Brain pericyte (primary cell): ENCODE data around the gene RPP25L.

Experiments used
- DNase-seq: peaks from one replicate; pipeline ENCODE4 v3.0.0-alpha.2; 2012; ENCODE audit warnings: low read depth, low spot score

RPP25L gene

DNA sequence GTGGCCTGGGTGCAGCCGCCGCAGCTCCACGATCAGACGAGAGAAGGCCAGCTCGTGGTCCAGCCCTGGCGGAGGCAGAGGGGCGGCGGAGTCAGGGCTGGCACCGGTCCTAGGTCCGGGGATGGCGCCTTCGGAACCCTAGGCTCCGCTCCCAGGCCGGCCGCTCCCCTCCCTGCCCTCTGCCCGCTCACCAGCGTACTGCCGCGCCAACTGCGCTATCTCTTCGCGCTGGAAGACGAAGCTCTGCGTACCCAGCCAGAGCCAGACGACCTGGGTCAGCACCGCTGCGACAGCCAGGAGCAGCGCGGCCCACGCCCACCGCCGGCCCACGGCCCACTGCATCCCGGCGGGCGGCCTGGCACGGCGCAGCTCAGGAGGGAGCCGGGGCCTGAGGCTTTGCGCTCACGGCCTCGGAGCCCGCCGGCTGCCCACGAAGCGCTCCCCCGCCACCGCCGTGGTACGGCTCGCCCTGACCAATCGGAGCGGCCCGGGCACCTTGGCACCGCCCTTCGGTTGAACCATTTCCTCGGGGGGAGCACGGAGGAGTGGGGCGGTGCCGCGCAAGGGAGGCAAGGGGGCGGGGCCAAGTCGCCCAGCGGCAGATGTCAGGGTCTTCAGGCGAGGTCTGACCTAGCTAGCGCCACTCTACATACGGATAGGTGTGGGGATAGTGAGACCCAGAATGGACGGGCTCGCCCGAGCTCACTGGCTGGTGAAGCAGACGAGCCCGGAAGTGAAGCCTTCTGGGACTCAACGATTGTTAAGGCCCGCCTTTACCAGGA is 25.6 kb upstream of the RPP25L start, which contains the start of gene SIGMAR1:
Gene SIGMAR1 (minus strand): TSS at position 432 of the 782 bp plus-strand sequence. CDS start 90 bp downstream, at position 342.
- peak; percentile 79 for DNase-seq

DNA sequence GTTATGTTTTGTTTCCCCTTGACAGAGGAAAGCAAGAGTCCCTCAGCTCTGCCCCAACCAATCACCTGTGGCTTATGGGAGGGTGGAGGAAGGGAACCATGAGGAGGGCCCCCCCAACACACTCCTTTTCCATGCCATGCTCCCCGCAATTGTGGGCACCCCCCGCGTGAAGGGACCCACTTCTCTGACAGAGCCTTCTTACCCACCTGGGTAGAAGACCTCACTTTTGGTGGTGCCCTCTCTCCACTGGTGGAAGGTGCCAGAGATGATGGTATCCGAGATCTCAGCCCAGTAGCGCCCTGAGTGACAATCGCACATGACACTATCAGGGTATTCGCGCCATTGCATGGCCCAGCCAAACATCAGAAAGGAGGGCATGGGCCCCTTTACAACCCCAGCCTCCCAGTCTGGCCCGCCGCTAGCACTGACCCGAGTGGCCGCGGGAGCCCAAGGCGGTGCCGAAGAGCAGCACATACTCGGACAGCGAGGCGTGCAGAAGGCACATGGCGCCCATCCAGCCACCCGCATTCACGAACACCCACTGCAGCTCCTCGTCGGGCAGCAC is 25.0 kb upstream of the RPP25L start:
- DNase-seq = no peak

DNA sequence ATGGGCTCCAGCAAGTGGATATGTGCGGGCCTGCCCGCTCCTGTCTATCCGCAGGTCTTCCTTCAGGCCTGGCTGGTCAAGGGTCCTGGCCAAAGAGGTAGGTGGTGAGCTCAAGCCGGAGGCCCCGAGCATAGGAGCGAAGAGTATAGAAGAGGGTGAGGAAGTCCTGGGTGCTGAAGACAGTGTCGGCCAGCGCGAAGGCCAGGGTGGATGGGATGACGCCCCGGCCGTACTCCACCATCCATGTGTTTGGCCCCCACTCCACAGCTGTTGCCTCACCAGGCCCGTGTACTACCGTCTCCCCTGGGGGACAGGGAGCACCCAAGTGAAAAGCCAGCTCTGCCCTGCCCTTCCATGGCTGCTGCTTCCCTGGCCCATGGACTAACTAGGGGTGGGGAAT is 23.7 kb upstream of the RPP25L start:
- DNase-seq = no peak

DNA sequence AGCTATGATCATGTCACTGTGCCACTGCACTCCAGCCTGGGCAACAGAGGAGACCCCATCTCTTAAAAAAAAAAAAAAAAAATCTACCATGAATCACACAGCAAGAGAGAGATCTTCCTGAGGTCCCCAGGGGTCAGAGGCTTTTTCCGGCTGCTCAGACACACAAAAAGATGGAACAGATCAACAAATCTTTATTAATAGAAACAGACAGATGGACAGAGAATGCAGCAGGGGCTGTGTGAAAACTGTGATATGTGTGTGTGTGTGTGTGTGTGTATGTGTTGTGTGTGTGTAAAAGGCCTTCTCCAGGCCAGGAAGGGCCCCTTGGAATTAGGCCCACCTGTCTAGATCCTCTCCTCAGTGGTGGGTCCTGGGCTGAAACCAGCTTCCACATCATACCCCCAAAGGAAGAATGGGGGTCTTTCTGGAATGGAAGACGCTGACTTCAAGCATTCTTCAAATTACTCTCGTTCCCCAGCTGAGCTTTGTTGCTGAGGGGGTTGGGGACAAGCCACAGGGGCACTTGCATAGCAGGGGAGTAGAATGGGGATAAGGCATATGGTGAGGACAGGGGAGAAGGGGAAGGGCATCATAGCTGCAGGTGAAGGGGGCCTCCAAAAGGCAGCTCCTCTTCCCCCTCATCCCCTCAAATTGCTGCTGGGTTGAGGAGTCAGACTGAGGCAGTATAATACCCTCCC is 22.8 kb upstream of the RPP25L start:
- no peak for DNase-seq

DNA sequence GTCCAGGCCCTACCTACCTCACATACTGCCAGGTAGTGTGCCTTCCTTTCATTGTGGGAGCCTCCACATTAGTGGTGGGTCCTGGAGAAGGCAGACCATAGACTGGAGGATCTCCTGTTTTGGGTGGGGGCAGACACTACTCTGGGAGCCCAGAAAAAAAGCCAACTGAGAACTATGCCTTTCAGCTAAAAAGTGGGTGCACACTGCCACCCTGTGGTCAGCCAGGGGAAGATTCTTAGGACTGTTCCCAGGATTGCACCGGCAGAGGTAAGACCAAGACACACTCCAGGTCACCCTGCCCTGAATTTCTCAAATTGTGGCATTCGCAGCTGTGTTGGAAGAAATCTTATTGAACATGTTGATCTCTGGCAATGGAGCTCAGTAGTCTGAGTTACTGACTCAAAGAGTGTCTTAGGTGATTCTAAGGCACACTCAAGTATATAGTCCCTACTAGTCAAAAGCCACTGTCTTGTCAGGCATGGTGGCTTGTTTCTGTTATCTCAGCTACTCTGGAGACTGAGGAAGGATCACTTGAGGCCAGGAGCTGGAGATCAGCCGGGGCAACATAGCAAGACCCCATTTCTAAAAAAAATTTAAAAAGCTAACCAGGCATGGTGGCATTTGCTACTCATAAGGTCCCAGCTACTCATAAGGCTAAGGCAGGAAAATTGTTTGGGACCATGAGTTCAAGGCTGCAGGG is 22.1 kb upstream of the RPP25L start:
- no peak for DNase-seq

DNA sequence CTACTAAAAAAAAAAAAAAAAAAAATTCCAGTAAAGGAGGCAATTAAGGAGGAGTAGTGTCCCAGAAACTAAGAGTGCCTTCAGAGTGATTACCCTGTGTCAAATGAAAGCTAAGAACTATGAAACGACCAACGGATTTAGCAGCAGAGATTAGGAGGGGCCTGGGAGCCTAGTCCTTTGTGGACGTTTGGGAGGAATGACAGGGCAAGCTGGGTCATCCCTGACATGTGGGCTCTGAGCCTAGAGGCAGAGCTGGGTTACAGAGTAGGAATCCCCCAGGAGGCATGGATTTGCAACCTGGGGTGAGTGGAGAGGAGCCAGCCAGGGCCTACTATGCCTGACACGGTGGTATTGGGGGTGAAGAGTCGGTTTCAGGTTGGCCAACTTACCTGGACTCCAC is 21.3 kb upstream of the RPP25L start:
- no peak for DNase-seq

DNA sequence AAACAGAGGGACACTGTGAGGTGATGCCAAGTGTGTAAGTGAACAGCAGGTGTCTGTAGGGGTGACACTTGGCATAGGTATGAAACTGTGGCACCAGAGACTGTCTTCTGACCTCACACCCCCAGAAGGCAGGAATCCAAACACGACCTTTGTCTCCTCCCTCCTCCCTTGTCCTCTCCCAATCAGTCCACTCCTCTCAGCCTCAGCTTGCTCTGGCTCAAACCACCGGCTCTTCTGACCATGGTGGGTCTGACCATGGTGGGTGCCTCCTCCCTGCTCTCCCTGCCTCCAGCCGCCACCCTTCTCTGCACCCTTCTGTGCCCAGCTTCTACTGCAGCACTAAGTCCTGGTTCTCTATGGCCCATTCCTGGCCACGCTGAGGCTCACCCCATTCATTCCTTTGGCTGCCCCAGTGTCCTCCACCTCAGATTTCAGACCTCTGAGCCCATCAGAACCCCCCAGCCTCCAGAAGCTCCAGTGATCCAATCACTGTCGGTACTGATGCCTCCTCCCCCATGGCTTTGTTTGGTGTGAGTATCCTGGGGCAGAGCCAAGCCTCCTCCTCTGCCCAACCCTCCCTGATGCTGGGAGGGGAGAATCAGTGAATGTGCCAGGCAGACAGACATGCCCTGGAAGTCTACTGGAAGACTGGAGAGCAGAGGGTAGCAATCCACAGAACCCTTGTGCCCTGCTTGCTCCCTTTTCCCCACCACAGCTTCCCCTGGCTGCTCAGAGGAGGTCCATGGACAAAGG is 18.7 kb upstream of the RPP25L start:
- no peak for DNase-seq

DNA sequence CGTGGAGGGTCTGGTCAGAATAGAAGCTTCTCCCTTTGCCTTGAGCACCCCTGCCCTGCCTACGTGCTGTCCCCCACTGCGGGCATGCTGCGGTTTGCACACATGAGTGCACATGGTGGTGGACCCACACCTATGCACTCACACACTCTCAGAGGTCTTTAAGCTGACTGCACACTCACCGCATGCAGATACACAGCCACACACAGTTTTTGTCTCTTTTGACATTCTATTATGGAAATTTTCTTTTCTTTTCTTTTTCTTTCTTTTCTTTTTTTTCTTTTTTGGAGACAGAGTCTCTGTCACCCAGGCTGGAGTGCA is 17.6 kb upstream of the RPP25L start:
- no peak for DNase-seq

DNA sequence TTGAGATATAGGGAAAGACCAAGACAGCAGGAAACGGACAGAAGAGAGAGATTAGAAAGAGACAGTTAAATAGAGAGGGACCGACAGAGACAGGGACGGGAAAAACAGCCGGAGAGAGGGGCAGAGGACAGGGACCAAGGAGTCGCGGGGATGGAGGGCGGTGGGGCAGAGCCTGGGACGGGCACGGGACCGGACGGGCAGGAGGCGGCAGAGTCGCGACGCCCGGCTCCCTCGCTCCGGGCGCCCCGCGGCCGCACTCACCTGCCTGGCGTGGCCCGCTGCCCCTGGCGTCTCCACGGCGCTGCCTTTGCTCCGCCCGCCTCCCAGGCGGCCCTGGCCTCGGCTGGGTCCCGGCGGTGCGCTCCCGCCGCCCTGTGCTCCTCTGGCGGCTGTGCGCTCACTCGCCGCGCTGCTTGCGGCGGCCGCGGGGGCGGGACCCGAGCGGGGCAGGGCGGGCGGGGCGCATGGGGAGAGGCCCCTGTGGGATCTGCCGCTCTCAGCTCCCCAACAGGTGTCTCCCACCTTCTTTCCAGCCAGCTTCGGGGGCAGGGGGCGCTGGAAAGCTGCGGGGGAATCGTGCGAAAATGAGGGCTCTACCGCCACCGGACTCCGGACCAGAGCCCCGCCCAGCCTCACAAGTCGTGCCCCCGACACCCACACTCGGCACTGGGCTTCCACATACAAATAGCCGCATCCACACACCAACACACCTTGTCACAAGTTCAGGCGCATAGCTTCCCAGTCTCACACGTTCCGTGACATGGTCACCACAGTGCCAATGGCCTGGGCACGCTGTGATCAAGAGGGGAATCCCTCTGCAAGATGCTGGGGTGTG is 17.0 kb upstream of the RPP25L start, which contains the start of gene ARID3C:
Gene ARID3C (minus strand): TSS at position 411 of the 835 bp plus-strand sequence. CDS start 1,052 bp downstream, outside the sequence.
- DNase-seq = no peak

DNA sequence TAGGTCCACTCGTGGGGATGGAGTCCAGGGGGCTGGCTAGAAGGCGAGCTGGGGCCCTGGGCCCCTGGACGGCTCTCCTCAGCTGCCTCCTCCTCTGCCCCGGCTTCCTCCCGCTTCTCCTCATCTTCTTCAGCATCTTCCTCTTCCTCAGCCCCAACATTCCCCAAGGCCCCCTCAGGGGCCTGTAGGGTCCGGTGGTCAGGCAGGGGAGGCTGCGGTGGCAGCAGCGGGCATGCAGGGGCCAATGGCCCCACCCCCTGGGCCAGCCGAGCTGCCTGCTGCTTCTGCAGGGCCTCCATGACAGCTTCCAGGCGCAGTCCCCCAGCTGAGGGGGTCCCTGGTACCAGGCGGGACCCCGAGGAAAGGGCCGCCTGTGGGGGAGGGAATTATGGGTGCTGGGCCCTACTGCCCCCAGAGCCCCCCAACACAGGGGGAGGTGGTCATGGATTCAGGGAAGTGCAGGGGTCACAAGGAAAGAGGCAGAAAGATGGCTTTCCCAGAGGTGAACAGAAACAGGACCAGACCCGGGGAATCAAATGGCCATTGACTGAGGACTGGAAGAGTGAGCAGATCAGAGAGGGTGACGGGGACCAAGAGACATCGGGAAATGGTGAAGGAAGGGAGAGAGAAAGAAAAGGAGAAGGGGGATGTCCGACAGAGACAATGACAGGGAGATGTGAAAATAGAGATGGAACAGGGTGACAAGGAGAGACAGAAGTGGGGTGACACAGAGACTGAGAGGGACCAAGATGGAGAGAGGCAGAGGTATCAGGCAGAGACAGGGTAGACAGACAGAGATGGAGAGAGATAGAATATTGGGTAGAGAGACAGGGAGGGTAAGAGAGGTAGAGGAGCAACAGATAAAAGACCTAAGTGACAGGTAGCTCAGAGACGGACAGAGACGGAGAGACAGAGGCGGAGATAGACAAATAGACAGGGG is 16.1 kb upstream of the RPP25L start:
- DNase-seq = no peak

DNA sequence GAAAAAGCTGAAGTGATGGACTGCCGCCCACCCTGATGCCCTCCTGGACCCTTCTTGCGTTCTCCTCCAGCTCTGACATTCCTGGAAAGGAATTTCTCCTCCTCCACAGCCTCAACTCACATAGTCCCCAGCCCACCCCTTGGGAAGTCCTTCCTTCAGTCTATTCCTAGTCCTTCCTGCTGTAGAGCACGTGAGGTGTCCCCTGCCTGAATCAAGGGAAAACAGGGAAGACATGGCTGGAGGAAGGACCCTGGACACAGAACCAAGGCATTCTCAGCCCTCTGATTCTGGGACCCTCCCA is 13.2 kb upstream of the RPP25L start:
- no peak for DNase-seq

DNA sequence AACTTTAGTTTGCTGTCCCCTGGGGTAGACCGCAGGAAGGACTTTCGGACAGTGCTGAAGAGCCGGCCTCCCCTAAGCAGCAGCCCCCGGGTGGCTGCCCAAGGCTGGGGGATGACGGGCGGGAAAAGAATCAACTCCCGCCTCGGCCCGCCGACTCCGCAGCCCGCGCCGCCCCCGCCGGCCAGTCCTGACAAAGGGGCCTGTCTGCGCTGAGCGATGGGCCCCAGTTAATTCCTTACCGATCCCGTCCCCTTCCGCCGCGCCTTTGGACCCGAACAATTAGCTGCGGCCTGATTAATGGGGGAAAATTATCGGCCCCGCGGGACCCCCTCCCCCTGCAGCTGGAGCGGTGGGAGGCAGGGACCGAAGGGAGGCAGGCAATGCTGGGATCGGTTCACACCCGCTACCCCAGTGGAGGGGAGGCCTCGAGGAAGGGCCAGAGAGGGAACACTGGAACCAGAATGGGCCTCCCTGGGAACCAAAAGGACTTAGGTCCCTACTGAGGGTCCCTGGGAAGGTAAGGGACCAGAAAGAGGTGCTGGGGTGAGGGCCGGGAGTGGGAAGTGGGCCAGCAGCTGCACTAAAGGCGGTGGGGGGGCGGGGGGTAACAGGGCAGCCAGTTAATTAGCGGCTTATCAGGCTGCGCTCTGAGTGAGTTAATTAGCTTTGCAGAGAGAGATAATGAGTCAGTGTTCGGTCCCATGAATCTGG is 12.7 kb upstream of the RPP25L start:
- no peak for DNase-seq

DNA sequence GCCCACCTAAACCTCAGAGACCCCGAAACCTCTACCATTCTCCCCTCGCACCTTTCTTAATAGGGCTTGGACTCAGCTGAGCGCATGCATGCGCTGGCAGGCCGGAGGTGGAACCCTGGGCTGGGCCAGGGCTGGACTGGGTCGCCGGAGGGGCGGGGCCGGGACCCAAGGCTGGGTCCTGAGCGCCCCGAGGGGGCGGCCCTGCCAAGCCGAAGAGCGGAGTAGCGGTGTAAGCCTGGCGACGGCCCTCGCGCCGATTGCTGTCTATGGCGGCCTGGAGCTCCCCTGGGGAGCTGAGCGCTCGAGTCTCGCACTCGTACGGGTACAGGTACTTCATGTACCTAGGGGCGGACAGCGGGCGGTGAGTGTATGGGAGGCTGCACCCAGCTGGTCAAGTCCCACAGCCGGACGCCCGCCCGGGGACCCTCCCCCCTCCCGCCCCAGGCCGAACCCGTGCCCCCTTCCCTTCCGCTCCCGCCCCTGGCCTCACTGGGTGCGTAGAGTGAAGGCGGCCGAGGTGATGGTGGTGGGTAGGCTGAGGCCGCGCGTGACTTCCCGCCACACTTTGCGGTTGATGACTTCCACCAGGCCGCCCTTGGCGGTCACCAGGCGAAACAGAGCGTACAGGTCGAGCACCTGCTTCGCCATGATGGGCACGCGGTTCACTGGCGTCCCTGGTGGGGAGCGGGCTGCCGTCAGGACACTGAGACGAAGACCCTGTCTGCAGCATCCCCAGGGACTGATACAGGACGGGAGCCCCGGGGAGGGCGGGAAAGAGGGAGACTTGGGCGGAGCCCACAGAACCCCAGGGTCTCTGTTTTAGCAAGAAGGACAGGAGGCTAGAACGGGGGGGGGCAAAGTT is 11.7 kb upstream of the RPP25L start:
- DNase-seq = no peak

DNA sequence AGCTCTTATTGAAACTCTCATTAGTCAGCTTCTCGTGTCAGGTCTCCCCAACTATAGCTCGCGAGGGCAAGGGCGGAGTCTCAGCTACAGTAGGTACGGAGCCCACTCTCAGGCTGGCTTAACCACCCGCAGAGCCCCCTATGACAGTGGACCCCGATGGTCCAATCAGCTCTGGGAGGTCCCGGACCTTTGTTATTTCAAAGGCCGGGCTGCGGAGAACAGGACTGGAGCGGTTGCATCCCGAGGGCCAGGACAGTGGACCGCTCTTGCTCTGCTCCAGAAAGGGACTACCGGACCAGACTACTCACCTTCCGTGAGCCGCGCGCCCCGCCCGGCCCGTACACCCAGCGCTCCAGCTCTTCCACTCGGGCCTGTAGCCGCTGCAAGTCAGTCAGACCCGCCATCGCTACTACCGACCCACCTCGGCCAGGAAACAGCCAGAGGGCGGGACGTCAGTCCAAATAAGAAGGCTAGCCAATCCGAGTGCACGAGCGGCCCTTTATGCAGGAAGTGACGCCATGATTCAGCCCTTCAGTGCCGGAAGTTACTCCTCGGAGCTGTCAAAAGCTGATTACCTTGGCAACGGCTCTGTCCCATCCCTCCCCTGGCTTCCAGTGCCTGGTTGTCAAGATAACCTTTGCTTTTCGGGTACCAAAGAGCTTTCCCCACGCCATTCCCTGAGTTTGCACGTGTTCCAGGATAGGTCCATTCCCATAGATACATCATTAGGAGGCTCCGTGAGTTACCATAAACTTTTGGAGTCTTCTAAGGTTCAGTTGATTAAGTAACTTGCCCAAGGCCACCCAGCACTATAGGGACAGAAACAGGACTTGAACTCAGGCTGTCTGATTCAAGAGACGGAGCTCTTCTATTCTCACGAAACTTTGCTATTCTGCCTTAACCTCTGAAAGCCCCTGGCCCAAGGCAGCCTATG is 8.4 kb upstream of the RPP25L start, which contains the start of gene DCTN3:
Gene DCTN3 (minus strand): TSS at position 435 of the 934 bp plus-strand sequence. CDS start 31 bp downstream, at position 404.
- peak; percentile 73 for DNase-seq

DNA sequence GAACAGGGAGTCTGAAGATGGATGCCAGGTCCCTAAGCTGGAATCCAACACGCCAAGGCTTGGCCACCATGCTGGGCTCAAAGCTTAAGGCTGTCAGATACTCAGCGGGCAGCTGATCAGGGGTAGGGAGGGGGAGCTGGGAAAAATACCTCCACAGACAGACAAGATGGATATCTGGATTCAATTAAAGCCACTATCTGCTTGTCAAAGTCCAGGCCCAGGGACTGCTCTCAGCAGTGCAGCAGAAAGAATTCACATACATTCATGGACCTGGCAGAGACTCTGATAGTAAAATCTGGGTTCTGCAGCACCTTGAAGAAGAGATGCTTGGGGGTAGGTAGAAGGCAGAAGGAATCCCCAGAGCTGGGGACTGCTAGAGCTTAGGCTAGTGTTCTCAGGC is 3.2 kb upstream of the RPP25L start:
- no peak for DNase-seq

DNA sequence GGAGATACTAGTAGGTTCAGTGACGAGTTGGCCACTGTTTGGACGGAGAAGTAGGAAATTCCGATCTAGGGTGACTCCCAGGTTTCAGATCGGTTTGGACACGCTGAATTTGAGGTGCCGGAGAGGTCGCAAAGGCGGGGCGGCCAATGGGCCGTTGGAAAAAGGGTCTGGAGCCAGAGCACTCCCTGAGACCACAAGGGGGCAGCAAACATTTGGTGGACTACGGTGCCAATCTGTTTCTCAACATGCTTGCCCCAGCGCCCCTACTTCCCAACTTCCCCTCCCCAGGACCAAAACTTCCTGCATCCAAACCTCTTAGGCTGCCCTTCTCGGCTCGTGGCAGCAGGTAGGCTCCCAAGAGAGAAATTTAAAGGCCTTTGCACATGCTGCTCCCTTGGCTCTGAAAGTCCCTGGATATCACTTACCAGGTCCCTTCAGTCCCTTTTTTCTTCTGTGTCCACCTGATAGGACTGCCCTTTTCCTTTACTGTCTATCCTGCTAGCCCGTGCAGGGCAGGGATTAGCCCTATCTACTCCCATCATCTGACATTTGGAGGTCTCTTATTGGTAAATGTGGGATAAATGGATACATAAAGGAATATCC is 992 bp upstream of the RPP25L start:
- no peak for DNase-seq
